ENCODE measurements around the gene FBXL19.

FBXL19 gene

DNA sequence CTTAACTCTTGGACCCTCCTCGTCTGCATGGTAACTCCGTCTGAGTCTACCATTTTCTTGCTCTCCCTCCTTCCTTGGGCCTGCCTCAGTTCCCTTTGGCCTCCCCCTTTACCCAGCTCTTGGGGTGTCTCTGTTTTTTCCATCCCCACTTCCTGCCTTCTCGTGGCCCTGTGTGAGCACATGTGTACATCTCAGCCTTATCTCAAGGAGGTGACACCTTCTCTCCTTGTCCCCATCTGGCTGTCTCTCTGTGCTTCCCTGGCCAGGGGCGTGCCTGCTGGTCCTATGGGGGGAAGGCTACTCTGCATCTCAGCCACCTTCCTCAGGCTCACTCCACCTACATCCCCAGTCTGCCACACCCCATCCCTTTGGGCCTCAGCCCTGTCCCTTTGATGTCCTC, 20.4 kb upstream of the FBXL19 start:
- TF ChIP-seq, protein P1, sequence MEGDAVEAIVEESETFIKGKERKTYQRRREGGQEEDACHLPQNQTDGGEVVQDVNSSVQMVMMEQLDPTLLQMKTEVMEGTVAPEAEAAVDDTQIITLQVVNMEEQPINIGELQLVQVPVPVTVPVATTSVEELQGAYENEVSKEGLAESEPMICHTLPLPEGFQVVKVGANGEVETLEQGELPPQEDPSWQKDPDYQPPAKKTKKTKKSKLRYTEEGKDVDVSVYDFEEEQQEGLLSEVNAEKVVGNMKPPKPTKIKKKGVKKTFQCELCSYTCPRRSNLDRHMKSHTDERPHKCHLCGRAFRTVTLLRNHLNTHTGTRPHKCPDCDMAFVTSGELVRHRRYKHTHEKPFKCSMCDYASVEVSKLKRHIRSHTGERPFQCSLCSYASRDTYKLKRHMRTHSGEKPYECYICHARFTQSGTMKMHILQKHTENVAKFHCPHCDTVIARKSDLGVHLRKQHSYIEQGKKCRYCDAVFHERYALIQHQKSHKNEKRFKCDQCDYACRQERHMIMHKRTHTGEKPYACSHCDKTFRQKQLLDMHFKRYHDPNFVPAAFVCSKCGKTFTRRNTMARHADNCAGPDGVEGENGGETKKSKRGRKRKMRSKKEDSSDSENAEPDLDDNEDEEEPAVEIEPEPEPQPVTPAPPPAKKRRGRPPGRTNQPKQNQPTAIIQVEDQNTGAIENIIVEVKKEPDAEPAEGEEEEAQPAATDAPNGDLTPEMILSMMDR (IDR thresholded peaks at IDR 0.05; ENCODE audit: low read depth, low read length): no peak
- Histone ChIP-seq H3K9me3 (ENCODE audit: severe bottlenecking) (no peaks in the 10 kb centered on the region), H3K36me3 (no peaks in the 10 kb centered on the region), H3K4me3 (ENCODE audit: low read depth, low read length) (no peak overlapping the region), H3K27me3 (ENCODE audit: insufficient read depth, low read depth, severe bottlenecking) (no peaks in the 10 kb centered on the region), H3K27ac (no peak overlapping the region; the same call in 1 of the 2 replicates)
- no peak for DNase-seq

- TF ChIP-seq, protein P1 (IDR thresholded peaks at IDR 0.05; ENCODE audit: low read depth, low read length): no peak
- Histone ChIP-seq H3K4me3 (ENCODE audit: low read depth, low read length) (no peak overlapping the region), H3K27me3 (ENCODE audit: insufficient read depth, low read depth, severe bottlenecking) (no peaks in the 10 kb centered on the region), H3K27ac (no peak overlapping the region), H3K9me3 (ENCODE audit: severe bottlenecking) (no peaks in the 10 kb centered on the region), H3K36me3 (no peaks in the 10 kb centered on the region)
- no peak for DNase-seq
Observed at GRCh38 chr16:30903596-30903995, 19.8 kb upstream of the FBXL19 start.

DNA sequence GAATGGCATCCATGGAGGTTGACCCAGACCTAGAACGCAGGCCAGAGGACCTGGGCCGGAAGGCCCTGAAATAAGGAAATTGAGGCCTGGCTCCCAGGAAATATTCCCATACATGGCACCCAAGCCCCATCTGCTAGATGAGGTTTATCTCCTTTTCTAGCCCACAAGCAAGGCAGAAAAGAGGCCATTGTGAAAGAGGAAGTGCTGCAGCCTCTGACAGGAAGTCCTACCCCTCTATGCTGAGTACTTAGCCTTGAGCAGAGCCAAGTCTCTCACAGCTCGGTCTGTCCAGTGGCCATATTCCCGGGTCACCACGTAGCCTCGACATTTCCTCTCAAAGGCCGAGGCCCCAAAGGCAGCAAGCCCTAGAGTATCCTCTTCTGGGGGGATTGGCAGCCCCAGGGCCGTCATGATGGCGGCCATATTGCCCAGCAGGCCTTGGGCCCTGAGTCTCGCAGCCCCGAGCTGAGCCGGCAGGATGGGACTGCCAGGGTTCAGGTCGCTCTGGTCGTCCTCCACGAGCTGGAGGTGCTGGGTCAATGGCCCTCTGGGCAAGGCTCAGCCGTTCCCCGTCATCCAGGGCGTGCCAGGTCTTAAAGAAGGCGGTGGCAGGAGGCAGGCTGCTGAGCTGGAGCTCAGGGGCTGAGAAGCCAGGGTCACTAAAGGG, 19.1 kb upstream of the FBXL19 start:
- no peak overlapping the region for H3K27ac ChIP-seq
- no peaks in the 10 kb centered on the region for H3K27me3 ChIP-seq (ENCODE audit: insufficient read depth, low read depth, severe bottlenecking)
- H3K9me3 ChIP-seq (ENCODE audit: severe bottlenecking): no peaks in the 10 kb centered on the region
- H3K4me3 ChIP-seq (ENCODE audit: low read depth, low read length): no peak overlapping the region
- TF ChIP-seq, protein P1 (IDR thresholded peaks at IDR 0.05; ENCODE audit: low read depth, low read length): no peak
- DNase-seq: no peak
- H3K36me3 ChIP-seq: no peaks in the 10 kb centered on the region

GRCh38 chr16:30907064-30907463, 16.3 kb upstream of the FBXL19 start:
- H3K27me3 ChIP-seq (ENCODE audit: insufficient read depth, low read depth, severe bottlenecking): no peaks in the 10 kb centered on the region
- no peaks in the 10 kb centered on the region for H3K36me3 ChIP-seq
- H3K4me3 ChIP-seq (ENCODE audit: low read depth, low read length): no peak overlapping the region
- H3K9me3 ChIP-seq (ENCODE audit: severe bottlenecking): no peaks in the 10 kb centered on the region
- H3K27ac ChIP-seq: no peak overlapping the region
- DNase-seq: no peak
- TF ChIP-seq, protein P1 (IDR thresholded peaks at IDR 0.05; ENCODE audit: low read depth, low read length): no peak

GRCh38 chr16:30910427-30911029, 12.8 kb upstream of the FBXL19 start:
- no peak overlapping the region for H3K4me3 ChIP-seq (ENCODE audit: low read depth, low read length)
- H3K9me3 ChIP-seq (ENCODE audit: severe bottlenecking): no peaks in the 10 kb centered on the region
- DNase-seq: no peak
- H3K27ac ChIP-seq: no peak overlapping the region
- H3K36me3 ChIP-seq: no peaks in the 10 kb centered on the region
- TF ChIP-seq, protein P1 (IDR thresholded peaks at IDR 0.05; ENCODE audit: low read depth, low read length): no peak
- no peaks in the 10 kb centered on the region for H3K27me3 ChIP-seq (ENCODE audit: insufficient read depth, low read depth, severe bottlenecking)

Data from WERI-Rb-1 (cell line).